Measurements from ENCODE around the gene P4HB.

DNA sequence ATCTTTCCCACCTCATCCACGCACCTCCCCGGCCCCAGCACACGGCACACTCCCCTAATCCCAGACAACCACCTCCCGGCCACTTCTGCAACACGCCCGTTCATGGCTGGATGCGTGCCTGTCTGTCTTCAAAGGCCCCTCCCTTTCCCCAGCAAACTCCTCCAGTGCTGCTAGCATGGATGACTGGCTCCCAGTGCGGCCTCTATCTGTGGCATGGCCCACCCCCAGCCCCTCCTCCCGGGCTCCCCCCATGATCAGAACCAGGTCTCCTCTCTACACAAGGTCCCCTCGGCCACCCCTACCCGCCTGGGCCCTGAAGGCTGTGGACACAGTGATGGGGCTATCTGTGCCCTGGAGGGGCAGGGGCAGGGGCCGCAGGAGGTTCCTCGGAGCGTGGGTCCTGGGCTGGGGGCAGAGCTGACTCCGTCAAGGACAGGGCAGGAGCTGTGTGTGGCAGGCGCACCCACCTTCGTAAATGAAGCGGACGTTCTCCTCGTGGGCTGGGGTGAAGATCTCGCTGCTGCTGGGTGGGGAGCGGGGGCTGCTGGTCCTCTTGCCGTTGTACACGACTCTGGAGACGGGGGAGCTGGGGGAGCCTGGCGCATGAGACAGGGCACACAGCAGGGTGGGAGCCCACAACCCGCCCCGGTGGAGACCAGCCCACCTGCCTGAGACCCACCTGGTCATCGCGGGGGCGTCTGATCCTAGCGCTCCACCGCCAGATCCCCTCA is 36.4 kb downstream of the P4HB start:
- no peak for TF ChIP-seq POLR2A (IDR thresholded peaks at IDR 0.05)
- TF ChIP-seq, protein P1, sequence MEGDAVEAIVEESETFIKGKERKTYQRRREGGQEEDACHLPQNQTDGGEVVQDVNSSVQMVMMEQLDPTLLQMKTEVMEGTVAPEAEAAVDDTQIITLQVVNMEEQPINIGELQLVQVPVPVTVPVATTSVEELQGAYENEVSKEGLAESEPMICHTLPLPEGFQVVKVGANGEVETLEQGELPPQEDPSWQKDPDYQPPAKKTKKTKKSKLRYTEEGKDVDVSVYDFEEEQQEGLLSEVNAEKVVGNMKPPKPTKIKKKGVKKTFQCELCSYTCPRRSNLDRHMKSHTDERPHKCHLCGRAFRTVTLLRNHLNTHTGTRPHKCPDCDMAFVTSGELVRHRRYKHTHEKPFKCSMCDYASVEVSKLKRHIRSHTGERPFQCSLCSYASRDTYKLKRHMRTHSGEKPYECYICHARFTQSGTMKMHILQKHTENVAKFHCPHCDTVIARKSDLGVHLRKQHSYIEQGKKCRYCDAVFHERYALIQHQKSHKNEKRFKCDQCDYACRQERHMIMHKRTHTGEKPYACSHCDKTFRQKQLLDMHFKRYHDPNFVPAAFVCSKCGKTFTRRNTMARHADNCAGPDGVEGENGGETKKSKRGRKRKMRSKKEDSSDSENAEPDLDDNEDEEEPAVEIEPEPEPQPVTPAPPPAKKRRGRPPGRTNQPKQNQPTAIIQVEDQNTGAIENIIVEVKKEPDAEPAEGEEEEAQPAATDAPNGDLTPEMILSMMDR (IDR thresholded peaks at IDR 0.05), result no peak
